ENCODE measurements around the gene FSTL5.

DNA sequence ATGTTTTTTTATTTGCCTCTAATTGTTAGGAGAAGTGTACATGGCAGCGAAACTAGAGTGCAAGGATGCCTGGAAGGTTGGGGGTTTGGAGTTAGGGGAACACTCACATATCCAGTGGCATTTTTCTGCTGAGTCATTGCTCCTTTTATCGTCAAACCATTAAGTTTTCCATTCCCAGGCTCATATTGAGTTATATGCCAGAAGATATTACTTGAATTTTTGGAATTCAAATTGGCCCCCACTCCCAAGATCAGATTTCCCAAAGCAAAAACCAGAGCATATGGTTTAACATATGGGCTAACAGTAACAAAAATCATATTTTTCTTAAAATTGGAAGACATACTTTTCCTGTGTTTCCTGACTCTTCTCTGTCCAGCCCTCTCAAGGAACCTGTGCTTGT, 152.7 kb downstream of the FSTL5 start:
- no peak for TF ChIP-seq MAX (IDR thresholded peaks at IDR 0.05)
- TF ChIP-seq CTCF (IDR thresholded peaks at IDR 0.05 in 2 of 3, conservative IDR thresholded peaks at IDR 0.05 in 1 of 3; ENCODE audit: borderline replicate concordance in 1 of 3, insufficient read depth in 1 of 3, low read depth in 2 of 3, low read length in 2 of 3) = no peak
- TF ChIP-seq JUND (IDR thresholded peaks at IDR 0.05) = no peak
- TF ChIP-seq FOSL1 (IDR thresholded peaks at IDR 0.05; ENCODE audit: low read depth) = no peak
- TF ChIP-seq YY1 (IDR thresholded peaks at IDR 0.05; ENCODE audit: extremely low read depth, insufficient replicate concordance, low read depth, low read length) = no peak
- TF ChIP-seq POLR2A (IDR thresholded peaks at IDR 0.05; ENCODE audit: borderline replicate concordance, extremely low read depth, insufficient read depth, insufficient read length) = no peak
- TF ChIP-seq ATF3 (IDR thresholded peaks at IDR 0.05) = no peak
- TF ChIP-seq ZNF274 (IDR thresholded peaks at IDR 0.05; ENCODE audit: low read depth, low read length) = no peak
- no peak for TF ChIP-seq EZH2phosphoT487 (IDR thresholded peaks at IDR 0.05; ENCODE audit: borderline replicate concordance)
- TF ChIP-seq EZH2 (IDR thresholded peaks at IDR 0.05) = no peak
- no peak for TF ChIP-seq POLR2AphosphoS5 (IDR thresholded peaks at IDR 0.05; ENCODE audit: low read depth, low read length)
